ENCODE measurements around the gene GRIN2A. TPM values are rescaled to one million over a fixed set of nuclear protein-coding genes. Genes with fewer than 3 reads are reported as not detected.

Gene GRIN2A
- total and polyA plus RNA-seq, 3 donors from 2014 or later = 7.0 to 20.3 (median 10.4) TPM

DNA sequence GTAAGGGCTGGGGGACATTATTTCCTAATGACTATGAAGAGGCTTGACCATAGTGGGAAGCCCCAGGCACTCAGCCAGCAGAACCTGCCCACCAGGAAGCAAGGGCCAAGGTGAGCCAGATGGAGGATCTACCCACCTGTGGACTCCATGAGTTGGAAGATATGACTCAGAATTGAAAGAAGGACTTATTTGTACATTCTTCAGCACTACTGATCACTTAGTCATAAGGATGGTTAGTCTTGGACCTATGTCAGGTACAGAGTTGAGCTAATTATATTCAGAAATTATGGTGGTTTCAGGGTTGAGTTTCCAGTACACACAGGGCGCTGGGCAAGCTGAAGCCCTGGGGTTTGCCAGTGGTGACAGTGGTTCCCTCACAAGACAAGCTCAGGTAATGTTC lies 24.0 kb upstream of the GRIN2A start:
- intact Hi-C loops (cut with DNase I; ENCODE audit: low total_unique reads) = no loop called here
- 89 to 92% methylated on average over 1 of the region's 1 CpG for WGBS, 2 donors
- TF ChIP-seq POLR2A (IDR thresholded peaks at IDR 0.05) = no peak
- TF ChIP-seq, protein P1, sequence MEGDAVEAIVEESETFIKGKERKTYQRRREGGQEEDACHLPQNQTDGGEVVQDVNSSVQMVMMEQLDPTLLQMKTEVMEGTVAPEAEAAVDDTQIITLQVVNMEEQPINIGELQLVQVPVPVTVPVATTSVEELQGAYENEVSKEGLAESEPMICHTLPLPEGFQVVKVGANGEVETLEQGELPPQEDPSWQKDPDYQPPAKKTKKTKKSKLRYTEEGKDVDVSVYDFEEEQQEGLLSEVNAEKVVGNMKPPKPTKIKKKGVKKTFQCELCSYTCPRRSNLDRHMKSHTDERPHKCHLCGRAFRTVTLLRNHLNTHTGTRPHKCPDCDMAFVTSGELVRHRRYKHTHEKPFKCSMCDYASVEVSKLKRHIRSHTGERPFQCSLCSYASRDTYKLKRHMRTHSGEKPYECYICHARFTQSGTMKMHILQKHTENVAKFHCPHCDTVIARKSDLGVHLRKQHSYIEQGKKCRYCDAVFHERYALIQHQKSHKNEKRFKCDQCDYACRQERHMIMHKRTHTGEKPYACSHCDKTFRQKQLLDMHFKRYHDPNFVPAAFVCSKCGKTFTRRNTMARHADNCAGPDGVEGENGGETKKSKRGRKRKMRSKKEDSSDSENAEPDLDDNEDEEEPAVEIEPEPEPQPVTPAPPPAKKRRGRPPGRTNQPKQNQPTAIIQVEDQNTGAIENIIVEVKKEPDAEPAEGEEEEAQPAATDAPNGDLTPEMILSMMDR (IDR thresholded peaks at IDR 0.05) = no peak
- H3K9me3 ChIP-seq = no peaks in the 10 kb centered on the region
- H3K27ac ChIP-seq = no peak overlapping the region
- no peak for DNase-seq
- H3K36me3 ChIP-seq (ENCODE audit: low read depth, missing control alignments) = no peaks in the 10 kb centered on the region
- H3K27me3 ChIP-seq = no peaks in the 10 kb centered on the region
- peaks cover 4% of the 10 kb centered on the region for H3K4me1 ChIP-seq
- no peak overlapping the region for H3K4me3 ChIP-seq

DNA sequence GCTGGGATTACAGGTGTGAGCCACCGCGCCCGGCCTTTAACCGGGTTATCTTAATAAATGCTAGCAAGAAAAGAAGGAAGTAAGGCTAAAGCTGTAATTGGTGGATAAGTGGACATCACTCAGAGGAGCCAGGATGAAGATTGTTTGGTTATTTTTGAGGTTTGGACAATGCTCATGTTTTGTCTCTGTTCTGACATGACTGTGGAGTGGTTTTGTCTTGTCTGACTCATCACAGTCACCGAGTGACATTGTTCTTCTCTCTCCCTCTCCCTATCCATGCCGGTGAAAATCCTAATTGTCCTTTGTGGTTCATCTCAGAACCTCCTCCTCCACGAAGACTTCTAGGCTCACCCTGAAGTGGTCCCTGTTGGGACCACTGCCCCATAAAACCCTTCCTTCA lies 23.5 kb upstream of the GRIN2A start:
- intact Hi-C loops (cut with DNase I; ENCODE audit: low total_unique reads) = no loop called here
- H3K9me3 ChIP-seq = no peaks in the 10 kb centered on the region
- H3K4me3 ChIP-seq = no peak overlapping the region
- H3K27me3 ChIP-seq = no peaks in the 10 kb centered on the region
- 92 to 93% methylated on average over 7 of the region's 7 CpGs for WGBS, 2 donors
- H3K36me3 ChIP-seq (ENCODE audit: low read depth, missing control alignments) = no peaks in the 10 kb centered on the region
- H3K4me1 ChIP-seq = peaks cover 4% of the 10 kb centered on the region
- no peak for DNase-seq
- no peak for TF ChIP-seq POLR2A (IDR thresholded peaks at IDR 0.05)
- TF ChIP-seq, protein P1 (IDR thresholded peaks at IDR 0.05) = no peak
- no peak overlapping the region for H3K27ac ChIP-seq

DNA sequence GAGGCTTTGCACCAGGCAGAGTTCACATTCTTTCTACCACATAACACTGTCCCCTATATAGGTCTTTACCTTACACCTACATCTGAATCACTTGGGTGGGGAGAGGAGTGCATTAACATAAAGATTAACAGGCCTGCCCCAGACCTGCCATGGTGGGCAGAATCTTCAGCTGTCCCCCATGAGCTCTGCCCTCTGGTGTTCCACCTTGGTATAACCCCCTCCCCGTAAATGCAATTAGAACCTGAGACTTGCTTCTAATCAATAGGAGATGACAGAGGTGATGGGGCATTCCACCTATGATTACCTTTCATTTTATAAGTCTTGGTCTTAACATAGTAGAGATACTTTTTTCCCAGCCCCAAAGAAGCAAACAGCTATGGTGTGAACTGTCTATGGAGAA lies 20.4 kb upstream of the GRIN2A start:
- TF ChIP-seq, protein P1 (IDR thresholded peaks at IDR 0.05) = no peak
- TF ChIP-seq POLR2A (IDR thresholded peaks at IDR 0.05) = no peak
- Histone ChIP-seq H3K27ac (no peak overlapping the region), H3K4me1 (peaks cover 4% of the 10 kb centered on the region), H3K36me3 (ENCODE audit: low read depth, missing control alignments) (no peaks in the 10 kb centered on the region), H3K9me3 (no peaks in the 10 kb centered on the region), H3K4me3 (no peak overlapping the region), H3K27me3 (no peaks in the 10 kb centered on the region)
- no peak for DNase-seq
- intact Hi-C loops (cut with DNase I; ENCODE audit: low total_unique reads) = no loop called here
- WGBS, 2 donors = 100% methylated on average over 1 of the region's 1 CpG

DNA sequence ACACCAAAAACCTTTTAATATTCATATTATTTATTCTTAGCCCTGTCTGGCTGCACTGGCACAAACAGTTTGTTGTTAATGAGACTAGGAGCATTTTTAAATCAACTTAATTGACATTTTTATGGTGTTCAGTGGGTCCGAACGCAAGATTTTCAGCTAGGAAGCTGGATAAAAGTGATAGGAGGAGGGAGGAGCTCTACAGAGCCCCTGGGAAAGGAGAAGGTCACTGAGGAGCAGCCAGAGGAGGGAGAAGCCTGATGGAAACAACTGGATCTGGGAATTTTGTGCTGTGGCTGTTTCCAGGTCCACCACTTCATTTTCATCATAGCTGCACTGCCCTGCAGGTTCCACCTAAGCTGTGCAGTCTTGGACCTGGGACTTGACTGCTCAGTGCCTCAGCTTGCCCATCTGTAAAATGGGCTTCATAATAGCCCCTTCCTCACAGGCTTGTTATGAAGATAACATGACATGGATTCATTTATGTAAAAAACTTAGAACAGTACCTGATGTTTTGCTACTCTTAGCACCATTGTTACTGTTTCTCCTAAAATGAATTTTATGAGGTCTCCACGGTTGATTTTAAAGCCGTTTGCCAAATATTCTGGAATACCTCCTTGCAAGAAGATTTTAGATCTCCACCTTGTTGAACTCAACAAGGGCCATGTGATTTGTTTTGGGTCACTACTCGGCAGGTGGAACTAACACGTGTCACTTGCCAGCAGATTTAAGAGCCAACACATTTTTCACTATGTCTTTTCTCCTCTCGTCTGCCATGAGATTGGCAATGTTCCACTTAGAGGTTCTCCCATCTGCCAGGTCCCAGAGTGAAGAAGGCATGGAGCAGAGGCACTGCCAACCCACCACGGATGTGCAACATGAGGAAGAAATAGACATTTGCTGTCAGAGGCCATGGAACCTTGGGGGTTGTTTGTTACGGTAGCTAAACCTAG lies 18.7 kb upstream of the GRIN2A start:
- no peak overlapping the region for H3K27ac ChIP-seq
- WGBS, 2 donors = 75 to 79% methylated on average over 9 of the region's 9 CpGs
- no peak overlapping the region for H3K4me3 ChIP-seq
- H3K36me3 ChIP-seq (ENCODE audit: low read depth, missing control alignments) = no peaks in the 10 kb centered on the region
- DNase-seq = no peak
- H3K4me1 ChIP-seq = peaks cover 4% of the 10 kb centered on the region
- TF ChIP-seq POLR2A (IDR thresholded peaks at IDR 0.05) = no peak
- TF ChIP-seq, protein P1 (IDR thresholded peaks at IDR 0.05) = no peak
- intact Hi-C loops (cut with DNase I; ENCODE audit: low total_unique reads) = no loop called here
- no peaks in the 10 kb centered on the region for H3K27me3 ChIP-seq
- no peaks in the 10 kb centered on the region for H3K9me3 ChIP-seq
